Measurements from ENCODE around the gene BSCL2. TPM values are rescaled to one million over a fixed set of nuclear protein-coding genes. Genes with fewer than 3 reads are reported as not detected.
"Not testable (repeated sequence)": the region's sequence is repeated elsewhere in the genome, so short reads cannot be mapped to it uniquely, and the experiment has no call there.

The BSCL2 gene
- total RNA-seq, 4 donors from 2014 or later: 54.9 to 153 (median 89.4) TPM

DNA sequence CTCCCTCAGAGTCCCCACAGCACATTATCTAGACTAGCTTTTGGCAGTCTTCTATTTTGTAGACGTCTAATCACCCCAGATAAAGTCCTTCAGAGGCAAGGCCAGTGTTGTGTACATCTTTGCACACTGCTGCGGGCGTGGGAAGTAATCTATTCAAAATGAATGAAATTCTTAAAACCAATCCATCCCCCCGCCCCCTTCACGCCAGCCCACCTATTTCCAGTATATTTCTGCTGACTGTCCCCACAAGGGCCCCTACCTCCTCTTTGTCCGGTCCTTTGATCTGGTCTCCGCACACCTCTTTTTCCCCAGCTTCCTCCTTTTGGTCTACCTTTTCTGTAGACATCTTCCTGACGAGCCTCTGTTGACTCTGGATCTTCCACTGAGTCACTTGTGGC is 375 bp downstream of the BSCL2 start:
- Histone ChIP-seq H3K27ac (peak overlapping the region in 2 of 3 donors; percentile 58 to 67), H3K36me3 (peaks cover 0 to 8% of the 10 kb centered on the region in 2 donors), H3K27me3 (no peaks in the 10 kb centered on the region), H3K4me1 (peaks cover 20 to 30% of the 10 kb centered on the region in 2 donors), H3K4me3 (replicated peaks in 1 of 3) (peak overlapping the region in 1 of 3 donors; percentile 64), H3K9me3 (no peaks in the 10 kb centered on the region)
- WGBS, 2 donors: 86 to 87% methylated on average over 8 of the region's 8 CpGs
- TF ChIP-seq, protein P1, sequence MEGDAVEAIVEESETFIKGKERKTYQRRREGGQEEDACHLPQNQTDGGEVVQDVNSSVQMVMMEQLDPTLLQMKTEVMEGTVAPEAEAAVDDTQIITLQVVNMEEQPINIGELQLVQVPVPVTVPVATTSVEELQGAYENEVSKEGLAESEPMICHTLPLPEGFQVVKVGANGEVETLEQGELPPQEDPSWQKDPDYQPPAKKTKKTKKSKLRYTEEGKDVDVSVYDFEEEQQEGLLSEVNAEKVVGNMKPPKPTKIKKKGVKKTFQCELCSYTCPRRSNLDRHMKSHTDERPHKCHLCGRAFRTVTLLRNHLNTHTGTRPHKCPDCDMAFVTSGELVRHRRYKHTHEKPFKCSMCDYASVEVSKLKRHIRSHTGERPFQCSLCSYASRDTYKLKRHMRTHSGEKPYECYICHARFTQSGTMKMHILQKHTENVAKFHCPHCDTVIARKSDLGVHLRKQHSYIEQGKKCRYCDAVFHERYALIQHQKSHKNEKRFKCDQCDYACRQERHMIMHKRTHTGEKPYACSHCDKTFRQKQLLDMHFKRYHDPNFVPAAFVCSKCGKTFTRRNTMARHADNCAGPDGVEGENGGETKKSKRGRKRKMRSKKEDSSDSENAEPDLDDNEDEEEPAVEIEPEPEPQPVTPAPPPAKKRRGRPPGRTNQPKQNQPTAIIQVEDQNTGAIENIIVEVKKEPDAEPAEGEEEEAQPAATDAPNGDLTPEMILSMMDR (IDR thresholded peaks at IDR 0.05): no peak
- no peak for TF ChIP-seq POLR2A (IDR thresholded peaks at IDR 0.05)
- intact Hi-C loops (cut with DNase I): no loop called here
- DNase-seq: peak in 1 of 2 donors; percentile 8

DNA sequence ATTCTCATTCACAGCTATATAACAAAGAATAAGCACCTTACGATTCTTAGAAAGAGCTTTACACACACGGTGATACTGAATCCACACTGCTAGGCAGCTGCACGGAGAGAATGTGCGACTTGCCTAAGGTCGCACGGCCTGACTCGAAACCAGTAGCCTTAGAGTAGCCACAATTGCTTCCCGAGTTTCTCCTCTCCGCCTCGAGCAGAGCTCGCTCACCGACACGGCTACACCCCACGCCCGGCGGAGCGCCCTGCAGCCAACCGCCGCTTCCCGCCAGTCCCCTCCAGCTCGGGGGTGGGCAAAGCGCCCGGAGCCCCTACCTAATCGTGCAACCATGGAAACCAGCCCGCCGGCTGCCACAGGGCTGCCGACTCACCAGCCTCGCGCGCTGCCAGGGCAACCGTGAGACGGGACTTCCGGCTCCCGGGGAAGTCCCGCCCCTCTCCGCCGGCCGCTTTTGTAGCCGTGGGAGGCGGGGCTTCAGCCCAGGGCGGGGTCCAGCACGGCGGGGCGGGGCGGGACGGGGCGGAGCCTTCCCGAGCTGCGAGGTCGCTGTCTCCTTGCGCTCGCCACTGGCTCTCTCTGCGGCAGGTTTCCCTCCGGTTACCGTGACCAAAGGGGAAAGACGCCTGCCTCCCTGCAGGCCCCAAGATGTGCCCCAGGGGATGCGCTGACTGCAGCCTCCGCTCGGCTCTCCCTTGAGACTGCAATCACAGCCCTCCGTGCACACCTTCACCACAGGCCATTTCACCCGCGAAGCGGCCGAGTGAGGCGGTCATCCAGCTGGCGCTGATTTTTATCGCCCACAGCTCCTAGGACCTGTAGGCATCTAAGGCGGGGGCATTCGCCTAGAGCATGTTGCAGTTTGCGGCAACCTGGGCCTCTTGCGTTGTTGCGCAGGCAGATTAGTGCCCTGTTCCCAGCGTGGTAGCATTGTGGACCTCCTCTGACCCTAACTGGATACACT is 1.1 kb downstream of the BSCL2 start:
- peaks cover 0 to 8% of the 10 kb centered on the region in 2 donors for H3K36me3 ChIP-seq
- H3K4me1 ChIP-seq: peaks cover 20 to 30% of the 10 kb centered on the region in 2 donors
- WGBS, 2 donors: 14 to 15% methylated on average over 14 to 30 of the region's 73 CpGs
- peak in 1 of 2 donors; percentile 66 for TF ChIP-seq POLR2A (IDR thresholded peaks at IDR 0.05)
- TF ChIP-seq, protein P1 (IDR thresholded peaks at IDR 0.05): no peak
- no peaks in the 10 kb centered on the region for H3K27me3 ChIP-seq
- no peaks in the 10 kb centered on the region for H3K9me3 ChIP-seq
- peak overlapping the region; percentile 57 to 67 (median 58) for H3K27ac ChIP-seq
- peak overlapping the region; percentile 51 to 82 (median 64) for H3K4me3 ChIP-seq (replicated peaks in 1 of 3)
- intact Hi-C loops (cut with DNase I): no loop called here
- peak; percentile 94 to 95 for DNase-seq

DNA sequence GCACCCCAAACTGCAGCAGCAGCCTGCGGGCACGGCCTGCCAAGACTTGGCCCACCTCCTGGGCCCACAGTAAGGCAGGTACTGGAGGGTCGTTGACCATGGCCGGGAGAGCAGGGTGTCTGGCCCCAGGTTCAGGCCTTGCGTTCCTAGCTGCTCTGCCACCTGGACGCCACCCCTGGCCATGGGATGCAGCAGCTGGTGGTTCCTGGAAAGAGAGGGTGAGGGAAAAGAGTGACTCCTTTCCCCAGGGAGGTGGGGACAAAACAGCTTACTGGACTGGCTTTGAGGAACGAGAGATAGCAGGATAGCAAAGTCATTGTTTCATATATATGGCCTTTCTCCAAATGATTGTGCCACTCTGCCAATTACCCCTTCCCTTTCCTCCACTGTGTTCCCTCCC is 1.8 kb downstream of the BSCL2 start:
- Histone ChIP-seq H3K9me3 (no peaks in the 10 kb centered on the region), H3K36me3 (peaks cover 0 to under 1% of the 10 kb centered on the region in 2 donors), H3K4me3 (replicated peaks in 1 of 3) (peak overlapping the region in 1 of 3 donors; percentile 64), H3K27ac (peak overlapping the region in 2 of 3 donors; percentile 9 to 67), H3K27me3 (no peaks in the 10 kb centered on the region), H3K4me1 (peaks cover 20 to 29% of the 10 kb centered on the region in 2 donors)
- intact Hi-C loops (cut with DNase I): no loop called here
- peak in 1 of 2 donors; percentile 19 for DNase-seq
- TF ChIP-seq, protein P1 (IDR thresholded peaks at IDR 0.05): no peak
- no peak for TF ChIP-seq POLR2A (IDR thresholded peaks at IDR 0.05)
- WGBS, 2 donors: 32 to 40% methylated on average over 7 of the region's 7 CpGs

DNA sequence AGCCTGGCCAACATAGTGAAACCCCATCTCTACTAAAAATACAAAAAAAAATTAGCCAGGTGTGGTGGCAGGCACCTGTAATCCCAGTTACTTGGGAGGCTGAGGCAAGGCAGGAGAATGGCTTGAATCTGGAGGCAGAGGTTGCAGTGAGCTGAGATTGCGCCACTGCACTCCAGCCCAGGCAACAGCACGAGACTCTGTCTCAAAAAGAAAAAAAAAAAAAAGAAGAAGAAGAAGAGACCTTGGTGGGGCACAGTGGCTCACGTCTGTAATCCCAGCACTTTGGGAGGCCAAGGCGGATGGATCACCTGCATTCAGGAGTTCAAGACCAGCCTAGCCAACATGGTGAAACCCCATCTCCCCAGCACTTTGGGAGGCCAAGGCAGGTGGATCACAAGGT is 3.3 kb downstream of the BSCL2 start:
- peaks cover 13 to 21% of the 10 kb centered on the region in 2 donors for H3K4me1 ChIP-seq
- H3K27me3 ChIP-seq; H3K4me3 ChIP-seq (replicated peaks in 1 of 3); H3K36me3 ChIP-seq; intact Hi-C loops (cut with DNase I); H3K27ac ChIP-seq; DNase-seq; H3K9me3 ChIP-seq: not testable (repeated sequence)
- WGBS, 2 donors: 93 to 95% methylated on average over 4 of the region's 4 CpGs

DNA sequence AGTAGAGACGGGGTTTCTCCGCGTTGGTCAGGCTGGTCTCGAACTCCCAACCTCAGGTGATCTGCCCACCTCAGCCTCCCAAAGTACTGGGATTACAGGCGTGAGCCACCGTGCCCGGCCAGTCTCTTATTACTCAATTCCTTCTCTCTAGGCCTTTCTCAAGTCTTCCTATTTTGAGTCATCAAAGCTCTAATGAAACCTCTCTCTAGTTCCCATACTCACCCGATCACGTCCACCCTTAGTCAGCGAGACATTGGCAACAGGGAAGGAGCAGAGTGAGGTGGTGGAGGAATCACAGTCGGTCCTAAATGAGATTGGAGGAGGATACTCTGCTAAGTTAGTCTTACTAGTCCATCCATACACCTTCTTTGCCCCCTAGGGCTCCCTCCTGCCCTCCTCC is 5.0 kb downstream of the BSCL2 start:
- Histone ChIP-seq H3K36me3 (no peaks in the 10 kb centered on the region), H3K4me1 (peaks cover 6 to 14% of the 10 kb centered on the region in 2 donors), H3K27me3 (no peaks in the 10 kb centered on the region), H3K4me3 (replicated peaks in 1 of 3) (no peak overlapping the region), H3K9me3 (no peaks in the 10 kb centered on the region), H3K27ac (no peak overlapping the region)
- intact Hi-C loops (cut with DNase I): no loop called here
- TF ChIP-seq, protein P1 (IDR thresholded peaks at IDR 0.05): no peak
- no peak for TF ChIP-seq POLR2A (IDR thresholded peaks at IDR 0.05)
- 94 to 97% methylated on average over 11 of the region's 11 CpGs for WGBS, 2 donors
- no peak for DNase-seq

Measured in thyroid gland (tissue), 4 donors.